MCF 10A (cell line): ENCODE measurements around the gene TRDN. TPM values are rescaled to one million over a fixed set of nuclear protein-coding genes. Genes with fewer than 3 reads are reported as not detected.

ENCODE experiments used
- BruUV-seq: library from RNA; stranded (reverse); fragments of 400-500 nt; replicated peaks from 2 replicates; lab custom pipeline; 2021; lab: Mats Ljungman, UMichigan
- CTCF ChIA-PET: fragments of 300-600 bp; sonication (Branson Sonifier 250); formaldehyde crosslinking; extraction: SDS; loops from one replicate; lab custom pipeline; 2021; ENCODE audit warnings: antibody characterized with exemption, inconsistent platforms; lab: Yijun Ruan, JAX
- POLR2A ChIA-PET: fragments of 300-600, 350-650 bp; sonication (Branson Sonifier 250); formaldehyde crosslinking; extraction: SDS; loops from one replicate; lab custom pipeline; 2020; ENCODE audit warnings: antibody characterized with exemption, inconsistent platforms; lab: Yijun Ruan, JAX
- DNase-seq: peaks from one replicate; pipeline ENCODE4 v3.0.0-alpha.2; 2018; ENCODE audit not compliant: unreplicated experiment
- H3K27ac Mint-ChIP-seq: one replicate; pipeline ENCODE4 v1.8.0; 2022; ENCODE audit warnings: mild to moderate bottlenecking, low read depth, mixed read lengths; ENCODE audit not compliant: unreplicated experiment
- H3K27me3 Mint-ChIP-seq: one replicate; pipeline ENCODE4 v1.8.0; 2022; ENCODE audit warnings: mixed read lengths; ENCODE audit not compliant: insufficient read depth, unreplicated experiment
- H3K36me3 Mint-ChIP-seq: one replicate; pipeline ENCODE4 v1.8.0; 2022; ENCODE audit warnings: mild to moderate bottlenecking, moderate library complexity, mixed read lengths; ENCODE audit not compliant: insufficient read depth, unreplicated experiment
- H3K4me1 Mint-ChIP-seq: one replicate; pipeline ENCODE4 v1.8.0; 2022; ENCODE audit warnings: mixed read lengths; ENCODE audit not compliant: insufficient read depth, unreplicated experiment
- H3K4me3 Mint-ChIP-seq: one replicate; pipeline ENCODE4 v1.8.0; 2022; ENCODE audit warnings: mild to moderate bottlenecking, moderate library complexity, mixed read lengths; ENCODE audit not compliant: unreplicated experiment
- H3K9me3 Mint-ChIP-seq: one replicate; pipeline ENCODE4 v1.8.0; 2022; ENCODE audit warnings: mixed read lengths; ENCODE audit not compliant: unreplicated experiment
- intact Hi-C: fragments of 100-400 bp; cut with micrococcal nuclease; formaldehyde crosslinking; loops from 2 replicates; pipeline ENCODE4 v1.14.1; 2022
- total RNA-seq: library from RNA; stranded (reverse); gene quantifications from 2 replicates; pipeline ENCODE4 v1.2.3, GENCODE V29; 2022
- TF ChIP-seq, protein P1 (sequence below): fragments of 200-600 bp; IDR thresholded peaks from one replicate; pipeline ENCODE4 v1.8.0; 2022; ENCODE audit warnings: antibody characterized with exemption, mild to moderate bottlenecking; ENCODE audit not compliant: unreplicated experiment

TRDN gene
- total RNA-seq, 1 experiment from 2014 or later = not detected

DNA sequence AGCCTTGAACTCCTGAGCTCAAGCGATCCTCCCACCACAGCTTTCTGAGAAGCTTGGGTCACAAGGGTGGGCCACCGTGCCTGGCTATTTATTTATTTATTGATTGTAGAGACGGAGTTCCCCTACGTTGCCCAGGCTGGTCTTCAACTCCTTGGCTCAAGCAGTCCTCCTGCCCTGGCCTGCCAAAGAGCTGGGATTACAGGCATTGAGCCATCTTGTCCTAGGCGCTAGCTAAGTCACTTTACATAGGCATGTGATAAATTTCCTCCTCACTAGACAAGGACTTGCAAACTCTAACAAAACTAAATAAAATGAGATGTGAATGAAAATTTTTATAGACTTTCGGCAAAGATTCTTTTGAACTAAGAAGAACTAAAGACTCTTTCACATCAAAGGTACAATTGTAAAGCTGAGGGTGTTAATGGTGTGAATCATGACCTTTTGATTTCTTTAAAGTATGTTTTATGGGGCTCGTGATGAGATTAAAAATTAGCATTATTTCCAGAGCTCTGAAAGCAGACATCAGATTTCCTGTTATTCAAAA, 428.7 kb downstream of the TRDN start:
- CTCF ChIA-PET = interaction anchor here (0.7 kb wide), 1 partner anchor 23 kb away, joined by 4 read pairs; no protein-coding TSS in a partner anchor
- Mint-ChIP-seq H3K9me3 (peaks cover under 1% of the 10 kb centered on the region), H3K27me3 (no peaks in the 10 kb centered on the region), H3K27ac (no peak overlapping the region), H3K4me3 (no peak overlapping the region), H3K4me1 (no peaks in the 10 kb centered on the region), H3K36me3 (no peaks in the 10 kb centered on the region)
- POLR2A ChIA-PET = no interaction called here
- TF ChIP-seq, protein P1, sequence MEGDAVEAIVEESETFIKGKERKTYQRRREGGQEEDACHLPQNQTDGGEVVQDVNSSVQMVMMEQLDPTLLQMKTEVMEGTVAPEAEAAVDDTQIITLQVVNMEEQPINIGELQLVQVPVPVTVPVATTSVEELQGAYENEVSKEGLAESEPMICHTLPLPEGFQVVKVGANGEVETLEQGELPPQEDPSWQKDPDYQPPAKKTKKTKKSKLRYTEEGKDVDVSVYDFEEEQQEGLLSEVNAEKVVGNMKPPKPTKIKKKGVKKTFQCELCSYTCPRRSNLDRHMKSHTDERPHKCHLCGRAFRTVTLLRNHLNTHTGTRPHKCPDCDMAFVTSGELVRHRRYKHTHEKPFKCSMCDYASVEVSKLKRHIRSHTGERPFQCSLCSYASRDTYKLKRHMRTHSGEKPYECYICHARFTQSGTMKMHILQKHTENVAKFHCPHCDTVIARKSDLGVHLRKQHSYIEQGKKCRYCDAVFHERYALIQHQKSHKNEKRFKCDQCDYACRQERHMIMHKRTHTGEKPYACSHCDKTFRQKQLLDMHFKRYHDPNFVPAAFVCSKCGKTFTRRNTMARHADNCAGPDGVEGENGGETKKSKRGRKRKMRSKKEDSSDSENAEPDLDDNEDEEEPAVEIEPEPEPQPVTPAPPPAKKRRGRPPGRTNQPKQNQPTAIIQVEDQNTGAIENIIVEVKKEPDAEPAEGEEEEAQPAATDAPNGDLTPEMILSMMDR = no peak
- intact Hi-C loops = no loop called here
- BruUV-seq = no TSS peak
- no peak for DNase-seq

DNA sequence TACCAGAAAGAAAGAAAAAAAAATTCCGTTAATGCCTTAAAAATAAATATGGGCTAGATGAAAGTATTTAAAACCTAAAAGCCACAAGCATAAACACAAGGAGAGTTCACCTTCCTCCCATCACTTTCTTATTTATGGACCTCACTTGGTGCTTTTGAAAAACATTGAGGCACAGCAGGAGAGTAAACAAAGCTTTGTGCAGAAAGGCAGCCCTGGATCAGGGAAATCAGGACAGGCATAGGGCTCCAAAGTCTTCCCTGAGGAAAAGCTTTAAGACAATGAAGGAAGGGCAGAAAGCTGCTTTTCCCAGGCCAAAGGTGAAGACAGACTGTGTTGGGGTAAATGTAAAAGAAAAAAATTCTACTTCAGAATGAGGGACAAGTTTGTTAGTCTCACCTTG, 432.8 kb downstream of the TRDN start:
- BruUV-seq = no TSS peak
- no peak overlapping the region for H3K27ac Mint-ChIP-seq

DNA sequence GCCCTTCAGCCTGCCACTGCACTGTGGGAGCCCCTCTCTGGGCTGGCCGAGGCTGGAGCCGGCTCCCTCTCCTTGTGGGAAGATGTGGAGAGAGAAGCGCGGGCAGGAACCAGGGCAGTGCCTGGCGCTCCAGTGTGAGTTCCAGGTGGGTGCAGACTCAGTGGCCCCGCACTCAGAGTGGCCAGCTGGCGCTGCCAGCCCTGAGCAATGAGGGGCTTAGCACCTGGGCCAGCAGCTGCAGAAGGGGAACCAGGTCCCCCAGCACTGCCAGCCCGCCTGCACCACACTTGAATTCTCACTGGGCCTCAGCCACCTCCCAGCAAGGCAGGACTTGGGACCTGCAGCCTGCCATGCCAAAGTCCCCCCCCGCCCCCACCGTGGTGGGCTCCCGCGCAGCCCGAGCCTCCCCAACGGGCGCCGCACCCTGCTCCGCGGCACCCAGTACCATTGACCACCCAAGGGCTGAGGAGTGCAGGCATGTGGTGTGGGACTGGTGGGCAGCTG, 434.8 kb downstream of the TRDN start:
- Mint-ChIP-seq H3K9me3 (peaks cover 11% of the 10 kb centered on the region), H3K4me1 (peaks cover 6% of the 10 kb centered on the region), H3K36me3 (no peaks in the 10 kb centered on the region), H3K4me3 (no peak overlapping the region), H3K27ac (no peak overlapping the region), H3K27me3 (no peaks in the 10 kb centered on the region)
- BruUV-seq = no TSS peak
- ChIA-PET CTCF (no interaction called here), POLR2A (no interaction called here)
- TF ChIP-seq, protein P1 = no peak
- intact Hi-C loops = no loop called here
- DNase-seq = no peak

More for the DNA sequence above, 432.8 kb downstream of the TRDN start:
- peaks cover 11% of the 10 kb centered on the region for H3K9me3 Mint-ChIP-seq
- POLR2A ChIA-PET = no interaction called here
- peaks cover 6% of the 10 kb centered on the region for H3K4me1 Mint-ChIP-seq
- no peak overlapping the region for H3K4me3 Mint-ChIP-seq
- H3K27me3 Mint-ChIP-seq = no peaks in the 10 kb centered on the region
- no peaks in the 10 kb centered on the region for H3K36me3 Mint-ChIP-seq
- no peak for DNase-seq
- TF ChIP-seq, protein P1 = no peak
- intact Hi-C loops = no loop called here
- CTCF ChIA-PET = interaction anchor here (0.5 to 0.7 kb wide), 2 partner anchors 20 to 208 kb away, joined by 3 to 4 read pairs; partner anchors contain the start of gene CLVS2

DNA sequence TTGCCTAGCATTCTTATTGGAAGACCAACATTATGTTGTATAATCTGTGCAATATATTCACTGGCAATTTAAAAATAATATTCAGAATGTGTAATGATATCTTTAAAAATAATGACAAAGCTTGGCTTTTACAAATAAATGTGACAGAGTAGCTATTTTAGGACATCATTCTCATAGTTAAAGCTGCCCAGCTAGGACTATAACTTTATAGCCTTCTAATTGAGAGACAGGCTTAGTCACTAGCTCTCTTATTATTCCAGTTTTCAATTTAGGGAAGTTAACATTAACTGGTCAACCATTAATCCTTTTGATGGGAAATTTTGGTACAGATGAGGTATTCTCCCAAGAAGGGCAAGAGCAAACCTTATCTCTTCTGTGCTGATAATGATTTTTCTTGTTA, 443.5 kb downstream of the TRDN start:
- TF ChIP-seq, protein P1 = no peak
- Mint-ChIP-seq H3K4me1 (no peaks in the 10 kb centered on the region), H3K36me3 (no peaks in the 10 kb centered on the region), H3K27me3 (no peaks in the 10 kb centered on the region), H3K9me3 (no peaks in the 10 kb centered on the region), H3K4me3 (no peak overlapping the region), H3K27ac (peak overlapping the region; percentile 7)
- no TSS peak for BruUV-seq
- DNase-seq = no peak
- intact Hi-C loops = no loop called here
- CTCF ChIA-PET = no interaction called here
- POLR2A ChIA-PET = no interaction called here
